Hepatocyte (in vitro differentiated cells): ENCODE results near the gene TTC34. TPM values are rescaled to one million over a fixed set of nuclear protein-coding genes. Genes with fewer than 3 reads are reported as not detected.

ENCODE experiments used
- DNase-seq: peaks from one replicate; pipeline ENCODE4 v3.0.0-alpha.2; 2016; ENCODE audit warnings: low spot score
- H2AFZ ChIP-seq: fragments of 200-600 bp; sonication (generic); 2 replicates; pipeline ENCODE4 v1.6.0; 2016; ENCODE audit warnings: antibody characterized with exemption, mild to moderate bottlenecking
- H3K27ac ChIP-seq: fragments of 200-600 bp; sonication (generic); 2 replicates; pipeline ENCODE4 v1.5.1; 2016; ENCODE audit warnings: mild to moderate bottlenecking
- H3K27me3 ChIP-seq: fragments of 200-600 bp; sonication (generic); 2 replicates; pipeline ENCODE4 v1.6.1; 2016
- H3K36me3 ChIP-seq: fragments of 200-600 bp; sonication (generic); replicated peaks from 2 replicates; pipeline ENCODE4 v1.5.1; 2016; ENCODE audit warnings: low read depth; ENCODE audit not compliant: insufficient read depth
- H3K4me1 ChIP-seq: fragments of 200-600 bp; sonication (generic); 2 replicates; pipeline ENCODE4 v1.5.1; 2016; ENCODE audit warnings: mild to moderate bottlenecking, moderate library complexity; ENCODE audit not compliant: insufficient read depth
- H3K4me2 ChIP-seq: fragments of 200-600 bp; sonication (generic); 2 replicates; pipeline ENCODE4 v1.6.0; 2016
- H3K4me3 ChIP-seq: fragments of 200-600 bp; sonication (generic); 2 replicates; pipeline ENCODE4 v1.5.1; 2016; ENCODE audit warnings: mild to moderate bottlenecking
- H3K79me2 ChIP-seq: fragments of 200-600 bp; sonication (generic); 2 replicates; pipeline ENCODE4 v1.6.0; 2017; ENCODE audit warnings: mild to moderate bottlenecking
- H3K9me2 ChIP-seq: fragments of 200-600 bp; sonication (generic); replicated peaks from 2 replicates; pipeline ENCODE4 v1.6.0; 2017; ENCODE audit warnings: mild to moderate bottlenecking; ENCODE audit not compliant: insufficient read depth
- H3K9me3 ChIP-seq: fragments of 200-600 bp; sonication (generic); 2 replicates; pipeline ENCODE4 v1.5.1; 2016; ENCODE audit warnings: low read depth, mild to moderate bottlenecking
- H4K20me1 ChIP-seq: fragments of 200-600 bp; sonication (generic); 2 replicates; pipeline ENCODE4 v1.6.0; 2016; ENCODE audit warnings: mild to moderate bottlenecking; ENCODE audit not compliant: insufficient read depth, poor library complexity, severe bottlenecking
- EZH2 ChIP-seq: fragments of 200-600 bp; sonication (generic); IDR thresholded peaks from 2 replicates; pipeline ENCODE4 v1.6.1; 2016; ENCODE audit warnings: antibody characterized with exemption, mild to moderate bottlenecking, borderline replicate concordance
- EZH2phosphoT487 ChIP-seq: fragments of 200-600 bp; sonication (generic); IDR thresholded peaks from one replicate; pipeline ENCODE4 v1.6.1; 2018; ENCODE audit warnings: antibody characterized with exemption, mild to moderate bottlenecking, low read depth, moderate library complexity; ENCODE audit not compliant: unreplicated experiment, severe bottlenecking
- WGBS: methylation state at CpG from one replicate; pipeline ENCODE4 v1.1.6; 2016; ENCODE audit warnings: low lambda C conversion rate; ENCODE audit errors: missing lambda C conversion rate; 5-methylcytosine and 5-hydroxymethylcytosine counted together
- polyA plus RNA-seq: library from polyadenylated mRNA; unstranded; fragments of >200 nt; fragmentation: Nextera tagmentation; extraction: Ambion mirVana; gene quantifications from 2 replicates; pipeline ENCODE4 v1.2.1, GENCODE V29; 2016
- total RNA-seq: library from RNA; depleted of rRNA; stranded (reverse); fragments of >200 nt; gene quantifications from 2 replicates; pipeline ENCODE4 v1.2.3, GENCODE V29; 2014
- TF ChIP-seq, protein P1 (sequence below): fragments of 200-600 bp; sonication (generic); IDR thresholded peaks from 2 replicates; pipeline ENCODE4 v1.5.1; 2016; ENCODE audit warnings: antibody characterized with exemption, mild to moderate bottlenecking; ENCODE audit not compliant: poor library complexity

Gene TTC34
- total and polyA plus RNA-seq, 2 experiments from 2014 or later: 0.13 to 0.33 TPM

DNA sequence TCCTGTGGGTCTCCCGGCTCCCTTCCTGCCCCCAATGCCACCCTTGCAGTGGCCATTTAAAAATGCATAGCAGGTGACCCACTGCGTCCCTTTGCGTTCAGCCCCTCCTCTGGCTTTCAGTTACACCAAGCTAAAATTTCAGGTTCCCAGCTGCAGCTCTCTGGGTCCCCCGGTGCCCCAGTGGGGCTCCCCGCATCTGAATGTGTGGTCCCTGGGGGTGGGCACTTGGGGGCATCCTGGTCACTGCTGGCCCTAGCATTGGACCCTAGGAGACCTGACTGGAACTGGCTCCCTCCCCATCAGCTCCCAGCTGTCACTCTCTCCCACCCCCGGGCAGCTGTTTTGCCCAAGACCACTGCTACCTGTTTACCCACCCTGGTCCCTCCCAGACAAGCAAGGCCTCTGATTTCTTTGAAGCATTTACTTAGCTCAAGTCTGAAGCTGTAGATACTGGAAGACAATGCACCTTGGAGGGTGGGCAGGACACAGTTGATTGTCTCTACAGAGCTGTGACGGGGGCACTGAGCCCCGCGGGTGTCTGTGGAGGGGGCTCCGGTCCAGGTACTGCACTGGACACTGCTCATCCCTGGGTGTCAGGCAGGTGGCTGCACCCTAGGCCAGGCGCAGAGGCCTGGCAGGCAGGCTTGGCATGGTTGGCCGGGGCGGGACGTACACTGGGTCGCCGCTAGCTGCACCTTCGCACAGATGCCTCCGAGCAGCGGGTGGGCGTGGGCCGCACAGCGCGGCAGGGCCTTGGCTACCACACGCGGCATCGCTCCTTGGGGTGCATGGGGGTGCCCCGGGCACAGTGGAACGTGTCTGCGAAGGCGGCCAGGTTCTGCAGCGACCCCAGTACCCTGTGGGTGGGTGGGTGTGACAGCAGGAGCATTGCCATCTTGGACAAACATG is 211.0 kb downstream of the TTC34 start:
- no peaks in the 10 kb centered on the region for H3K4me1 ChIP-seq
- H3K79me2 ChIP-seq: peaks cover 10% of the 10 kb centered on the region
- no peaks in the 10 kb centered on the region for H3K9me2 ChIP-seq
- whole genome bisulfite sequencing: over 99% methylated on average over 31 of the region's 31 CpGs
- H3K27me3 ChIP-seq: no peaks in the 10 kb centered on the region
- no peak for DNase-seq
- H3K4me2 ChIP-seq: no peak overlapping the region
- no peaks in the 10 kb centered on the region for H3K9me3 ChIP-seq
- H3K36me3 ChIP-seq: no peaks in the 10 kb centered on the region
- H2AFZ ChIP-seq: no peak overlapping the region
- no peaks in the 10 kb centered on the region for H4K20me1 ChIP-seq
- no peak overlapping the region for H3K4me3 ChIP-seq
- TF ChIP-seq, protein P1, sequence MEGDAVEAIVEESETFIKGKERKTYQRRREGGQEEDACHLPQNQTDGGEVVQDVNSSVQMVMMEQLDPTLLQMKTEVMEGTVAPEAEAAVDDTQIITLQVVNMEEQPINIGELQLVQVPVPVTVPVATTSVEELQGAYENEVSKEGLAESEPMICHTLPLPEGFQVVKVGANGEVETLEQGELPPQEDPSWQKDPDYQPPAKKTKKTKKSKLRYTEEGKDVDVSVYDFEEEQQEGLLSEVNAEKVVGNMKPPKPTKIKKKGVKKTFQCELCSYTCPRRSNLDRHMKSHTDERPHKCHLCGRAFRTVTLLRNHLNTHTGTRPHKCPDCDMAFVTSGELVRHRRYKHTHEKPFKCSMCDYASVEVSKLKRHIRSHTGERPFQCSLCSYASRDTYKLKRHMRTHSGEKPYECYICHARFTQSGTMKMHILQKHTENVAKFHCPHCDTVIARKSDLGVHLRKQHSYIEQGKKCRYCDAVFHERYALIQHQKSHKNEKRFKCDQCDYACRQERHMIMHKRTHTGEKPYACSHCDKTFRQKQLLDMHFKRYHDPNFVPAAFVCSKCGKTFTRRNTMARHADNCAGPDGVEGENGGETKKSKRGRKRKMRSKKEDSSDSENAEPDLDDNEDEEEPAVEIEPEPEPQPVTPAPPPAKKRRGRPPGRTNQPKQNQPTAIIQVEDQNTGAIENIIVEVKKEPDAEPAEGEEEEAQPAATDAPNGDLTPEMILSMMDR: no peak
- TF ChIP-seq EZH2 (no peak), EZH2phosphoT487 (no peak)
- no peak overlapping the region for H3K27ac ChIP-seq

DNA sequence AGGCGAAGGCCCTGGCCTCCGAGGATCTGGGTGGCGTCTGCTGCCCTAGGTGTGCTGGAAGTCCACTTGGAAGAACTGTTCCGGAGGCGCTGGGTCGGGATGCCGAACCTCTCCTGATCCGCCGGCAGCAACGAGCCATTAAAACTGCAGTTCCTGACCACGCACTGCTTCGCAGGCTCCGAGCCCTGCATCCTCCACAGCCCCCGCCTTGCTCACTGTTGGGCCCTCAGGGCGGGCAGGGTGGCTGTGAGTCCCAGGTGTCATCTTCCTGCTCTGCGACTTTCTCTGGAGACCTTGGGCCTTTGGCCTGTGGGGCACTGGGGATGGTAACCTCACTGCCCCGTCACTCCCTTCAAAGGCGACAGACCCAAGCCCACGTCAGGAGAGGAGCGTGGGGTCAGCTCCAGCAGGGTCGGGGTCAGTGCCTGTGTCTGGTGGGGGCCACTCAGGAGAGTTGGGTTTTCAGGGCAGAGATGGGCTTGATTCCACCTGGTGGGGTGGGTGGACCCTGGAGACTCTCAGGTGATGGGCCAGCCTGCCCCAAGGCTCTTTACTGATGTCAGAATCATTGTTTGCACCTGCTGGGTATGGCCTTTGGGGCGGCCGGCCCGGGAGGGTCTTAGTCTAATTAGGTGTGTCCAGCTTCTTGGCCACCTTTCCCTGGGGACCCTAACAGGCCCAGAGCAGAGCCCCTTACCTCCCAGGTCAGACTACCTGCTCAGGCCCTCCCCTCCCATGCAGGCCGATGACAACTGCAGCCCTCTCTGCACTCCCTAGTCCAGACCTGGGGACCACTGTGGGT is 211.9 kb downstream of the TTC34 start:
- H4K20me1 ChIP-seq: no peaks in the 10 kb centered on the region
- peaks cover 8% of the 10 kb centered on the region for H3K4me1 ChIP-seq
- no peaks in the 10 kb centered on the region for H3K27me3 ChIP-seq
- DNase-seq: no peak
- 97% methylated on average over 25 of the region's 25 CpGs for WGBS
- TF ChIP-seq EZH2phosphoT487 (no peak), EZH2 (no peak)
- TF ChIP-seq, protein P1: no peak
- H3K79me2 ChIP-seq: peaks cover 10% of the 10 kb centered on the region
- H3K9me3 ChIP-seq: no peaks in the 10 kb centered on the region
- no peaks in the 10 kb centered on the region for H3K9me2 ChIP-seq
- no peak overlapping the region for H3K4me2 ChIP-seq
- no peak overlapping the region for H3K4me3 ChIP-seq
- no peak overlapping the region for H3K27ac ChIP-seq
- H3K36me3 ChIP-seq: no peaks in the 10 kb centered on the region
- H2AFZ ChIP-seq: no peak overlapping the region

DNA sequence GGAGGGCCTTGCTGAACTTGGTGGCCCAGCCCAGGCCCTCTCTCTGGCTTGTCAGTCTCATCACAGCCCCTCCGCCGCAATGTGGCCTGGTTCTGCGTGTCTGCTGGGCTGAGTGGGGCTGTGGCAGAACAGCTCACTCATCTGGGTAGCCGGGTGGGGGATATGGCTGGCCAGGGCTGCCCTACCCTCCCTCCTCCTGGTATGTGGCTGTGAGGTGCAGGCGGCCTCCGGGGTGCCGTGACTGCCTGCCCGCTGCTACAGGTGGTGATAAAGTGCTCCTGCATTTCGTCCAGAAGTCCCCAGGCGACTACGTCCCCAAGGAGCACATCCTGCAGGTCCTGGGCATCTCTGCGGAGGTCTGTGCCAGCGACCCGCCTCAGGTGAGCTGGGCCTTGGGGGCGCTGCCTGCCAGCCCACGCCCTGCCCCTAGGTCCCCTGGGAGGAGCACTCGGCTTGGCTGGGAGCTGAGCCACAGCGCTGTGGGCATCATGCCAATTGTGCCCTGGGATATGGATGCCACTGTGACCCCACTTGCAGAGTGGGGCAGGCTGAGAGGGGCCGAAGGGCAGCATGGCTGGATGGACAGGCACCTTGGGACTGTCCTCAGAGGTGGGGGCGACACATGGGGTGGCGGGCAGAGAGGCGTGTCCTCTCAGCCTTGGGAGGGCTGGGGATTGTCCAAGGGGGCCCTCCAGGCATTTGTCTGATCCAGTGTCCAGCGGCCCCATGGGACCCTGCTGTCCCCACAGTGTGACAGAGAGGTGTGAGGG is 212.6 kb downstream of the TTC34 start:
- DNase-seq: no peak
- TF ChIP-seq EZH2phosphoT487: no peak
- no peak for TF ChIP-seq EZH2
- TF ChIP-seq, protein P1: no peak
- Histone ChIP-seq H3K9me2 (no peaks in the 10 kb centered on the region), H3K4me1 (peaks cover 16% of the 10 kb centered on the region), H3K27ac (no peak overlapping the region), H2AFZ (no peak overlapping the region), H3K4me3 (no peak overlapping the region), H4K20me1 (no peaks in the 10 kb centered on the region), H3K36me3 (no peaks in the 10 kb centered on the region), H3K4me2 (no peak overlapping the region), H3K27me3 (no peaks in the 10 kb centered on the region), H3K9me3 (no peaks in the 10 kb centered on the region), H3K79me2 (peaks cover 10% of the 10 kb centered on the region)
- 93% methylated on average over 21 of the region's 23 CpGs for WGBS
